ENCODE data around the gene SH3GLB1.
A peak's percentile ranks its signal among the peaks of the same experiment; 100 is the strongest.

The SH3GLB1 gene

DNA sequence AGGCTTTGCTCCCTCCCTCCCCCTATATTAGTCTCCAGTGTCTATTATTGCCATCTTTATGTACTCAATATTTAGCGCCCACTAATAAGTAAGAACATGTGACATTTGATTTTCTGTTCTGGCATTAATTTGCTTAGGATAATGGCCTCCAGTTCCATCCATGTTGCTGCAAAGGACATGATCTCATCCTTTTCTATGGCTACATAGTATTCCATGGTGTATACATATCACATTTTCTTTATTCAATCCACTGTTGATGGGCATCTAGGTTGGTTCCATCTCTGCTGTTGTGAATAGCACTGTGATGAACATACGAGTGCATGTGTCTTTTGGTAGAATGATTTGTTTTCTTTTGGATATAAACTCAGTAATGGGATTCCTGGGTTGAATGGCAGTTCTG is 61.3 kb downstream of the SH3GLB1 start:
- no peak for DNase-seq (ENCODE audit: low read depth)
- no peak overlapping the region for H3K4me3 ChIP-seq (ENCODE audit: low read depth, low read length)

DNA sequence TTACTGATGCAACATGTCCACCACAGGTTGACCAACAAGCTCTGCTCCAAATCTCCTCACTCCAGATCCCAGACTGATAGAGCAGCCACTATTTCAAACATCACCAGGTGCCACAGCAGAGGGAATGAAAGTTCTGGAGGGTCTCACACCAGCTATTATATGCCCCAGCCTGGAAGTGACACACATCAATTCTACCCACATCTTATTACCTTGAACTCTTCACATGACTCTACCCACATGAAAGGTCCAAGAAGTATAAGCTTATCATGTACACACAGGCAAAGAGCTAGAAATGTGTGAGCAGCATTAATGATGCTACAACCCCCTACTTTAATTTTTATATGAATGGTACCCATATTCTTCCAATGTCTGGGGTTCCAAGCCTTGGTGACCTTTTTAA is 64.2 kb downstream of the SH3GLB1 start:
- no peak for DNase-seq (ENCODE audit: low read depth)
- H3K4me3 ChIP-seq (ENCODE audit: low read depth, low read length) = no peak overlapping the region

DNA sequence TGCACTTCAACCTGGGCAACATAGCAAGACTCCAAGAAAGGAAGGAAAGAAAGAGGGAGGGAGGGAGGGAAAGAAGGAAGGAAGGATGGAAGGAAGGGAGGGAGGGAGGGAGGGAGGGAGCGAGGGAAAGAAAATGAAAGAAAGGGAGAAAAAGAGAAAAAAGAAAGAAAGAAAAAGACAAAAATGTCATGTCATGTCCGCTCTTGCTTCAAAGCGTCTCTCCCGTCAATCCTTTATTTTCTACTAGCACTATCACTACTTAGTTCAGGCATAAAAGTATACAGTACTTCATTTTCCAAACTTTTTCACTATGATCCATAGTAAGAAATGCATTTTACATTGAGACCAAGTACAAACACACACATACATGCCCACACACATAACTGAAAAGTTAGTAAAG is 64.7 kb downstream of the SH3GLB1 start:
- no peak for DNase-seq (ENCODE audit: low read depth)
- H3K4me3 ChIP-seq (ENCODE audit: low read depth, low read length) = no peak overlapping the region

DNA sequence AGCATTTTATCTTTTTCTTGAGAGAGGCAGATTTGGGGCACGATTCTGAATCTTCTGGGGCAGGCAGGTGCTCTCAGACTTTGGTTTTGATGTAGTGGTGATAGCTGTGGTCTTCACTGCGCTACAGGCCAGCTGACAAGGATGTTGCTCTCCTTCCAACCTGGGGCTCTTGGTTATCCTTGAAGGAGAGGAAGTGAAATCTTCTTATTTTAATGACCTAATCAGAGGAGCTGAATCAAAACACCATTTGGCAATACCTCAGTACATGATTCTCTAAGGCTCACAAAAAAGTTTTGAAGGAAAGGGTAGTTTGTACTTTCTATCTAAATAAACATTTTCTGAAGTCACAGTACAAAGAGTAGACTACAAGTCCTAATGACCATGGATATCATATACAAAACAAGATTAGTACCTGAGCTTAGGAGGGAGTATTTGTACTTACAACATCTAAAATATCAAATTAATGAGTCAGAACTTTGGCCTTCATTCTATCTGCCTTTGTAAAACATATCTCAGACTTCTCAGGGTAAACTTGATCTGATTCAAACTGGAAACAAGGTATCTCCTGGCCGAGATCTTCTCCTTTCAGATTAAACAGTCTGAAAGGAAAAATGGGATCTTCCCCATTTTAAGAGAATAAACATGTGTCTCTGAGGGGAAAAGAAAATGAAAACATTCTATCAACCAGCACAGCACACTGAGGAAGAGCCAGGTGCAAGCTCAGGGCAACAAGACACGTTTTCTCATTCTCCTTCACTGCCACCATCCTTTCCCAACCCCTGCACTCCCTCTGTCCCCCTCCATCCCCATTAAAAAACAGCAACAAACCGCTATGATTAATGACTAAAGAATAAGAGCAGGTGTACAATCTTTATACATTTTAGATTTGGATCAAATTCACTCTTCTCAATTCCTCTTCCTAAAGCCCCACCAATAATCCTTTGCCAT is 69.2 kb downstream of the SH3GLB1 start:
- DNase-seq (ENCODE audit: low read depth) = no peak
- no peak overlapping the region for H3K4me3 ChIP-seq (ENCODE audit: low read depth, low read length)

DNA sequence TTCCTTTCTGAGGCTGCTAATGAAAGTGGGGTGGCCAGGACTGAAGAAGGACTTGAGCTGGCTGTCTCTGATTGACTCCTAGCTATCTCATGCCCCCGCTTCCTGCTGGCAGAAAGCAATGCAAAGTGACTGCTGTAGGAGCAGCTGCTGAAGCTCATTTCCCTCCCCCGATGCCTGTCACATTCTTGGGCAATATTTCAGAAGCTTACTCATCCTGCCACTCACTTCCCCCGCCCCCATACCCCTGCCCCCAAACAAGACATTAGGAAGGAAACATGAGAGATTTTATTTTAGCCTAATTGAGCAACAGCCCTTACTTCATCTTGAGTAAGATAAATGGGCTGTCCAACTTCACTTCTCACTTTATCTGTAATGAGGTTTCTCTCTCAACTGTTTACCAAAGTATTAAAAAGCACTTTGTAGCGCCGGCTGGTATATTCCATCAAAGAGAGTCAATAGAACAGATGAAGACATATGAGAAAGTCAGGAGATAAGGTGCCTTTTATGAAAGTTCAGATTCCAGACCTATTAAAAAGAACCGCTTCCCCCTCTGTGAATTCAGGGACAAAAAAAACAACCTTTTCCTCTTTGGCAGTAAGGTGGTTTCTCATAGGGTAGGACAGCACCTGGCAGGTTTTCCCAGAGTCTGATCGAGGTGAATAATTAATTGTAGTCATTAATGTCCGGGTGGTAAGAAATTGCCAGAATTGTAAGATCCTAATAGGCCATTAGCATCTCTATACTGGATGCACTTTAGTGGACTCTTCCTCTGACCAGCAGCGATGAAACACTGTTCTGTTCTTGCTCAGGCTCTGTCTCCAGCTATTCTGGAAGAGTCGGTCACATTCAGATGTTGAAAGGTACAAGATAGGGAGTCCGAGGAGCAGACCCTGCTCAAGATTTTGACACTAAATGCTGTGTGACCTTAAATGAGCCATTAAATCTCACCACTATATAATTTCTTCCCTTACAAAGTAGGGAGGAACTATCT is 70.2 kb downstream of the SH3GLB1 start:
- peak; percentile 90 for DNase-seq (ENCODE audit: low read depth)
- no peak overlapping the region for H3K4me3 ChIP-seq (ENCODE audit: low read depth, low read length)

DNA sequence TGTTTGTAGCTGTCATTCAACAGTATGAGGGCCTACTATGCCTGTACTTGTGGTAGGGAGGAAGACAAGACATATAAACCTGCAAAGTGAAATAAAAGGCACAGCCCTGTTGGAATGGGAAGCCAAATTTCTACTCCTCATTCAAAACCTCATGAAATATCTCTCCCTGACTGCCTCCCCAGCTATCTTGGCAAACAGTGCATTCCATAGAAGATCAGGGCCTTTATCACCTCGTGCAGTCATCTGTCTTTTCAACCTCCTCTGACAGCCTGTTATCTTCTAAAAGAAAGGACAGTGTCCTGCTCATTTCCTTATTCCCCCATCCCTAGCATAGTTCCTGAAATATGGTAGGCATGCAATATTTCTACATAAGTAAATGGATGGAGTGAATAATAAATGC is 71.0 kb downstream of the SH3GLB1 start:
- no peak overlapping the region for H3K4me3 ChIP-seq (ENCODE audit: low read depth, low read length)
- no peak for DNase-seq (ENCODE audit: low read depth)

DNA sequence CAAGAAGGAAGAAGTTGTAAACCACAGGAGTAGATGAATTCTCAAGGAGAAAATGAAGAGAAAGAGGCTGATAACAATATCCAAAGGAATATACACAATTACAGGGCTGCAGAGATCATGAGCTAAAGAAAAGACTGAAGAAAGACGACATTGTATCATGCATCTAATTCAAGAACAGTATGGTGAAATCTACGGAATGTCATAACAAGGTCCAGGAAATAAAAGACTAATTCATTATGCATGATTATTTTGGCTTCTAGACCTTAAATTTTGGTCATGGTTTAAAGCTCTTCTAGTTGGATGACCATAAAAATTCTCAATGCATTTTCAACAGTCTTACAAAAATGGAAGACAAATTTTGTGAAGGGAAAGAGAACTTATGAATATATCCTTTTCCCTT is 71.7 kb downstream of the SH3GLB1 start:
- no peak overlapping the region for H3K4me3 ChIP-seq (ENCODE audit: low read depth, low read length)
- DNase-seq (ENCODE audit: low read depth) = no peak

DNA sequence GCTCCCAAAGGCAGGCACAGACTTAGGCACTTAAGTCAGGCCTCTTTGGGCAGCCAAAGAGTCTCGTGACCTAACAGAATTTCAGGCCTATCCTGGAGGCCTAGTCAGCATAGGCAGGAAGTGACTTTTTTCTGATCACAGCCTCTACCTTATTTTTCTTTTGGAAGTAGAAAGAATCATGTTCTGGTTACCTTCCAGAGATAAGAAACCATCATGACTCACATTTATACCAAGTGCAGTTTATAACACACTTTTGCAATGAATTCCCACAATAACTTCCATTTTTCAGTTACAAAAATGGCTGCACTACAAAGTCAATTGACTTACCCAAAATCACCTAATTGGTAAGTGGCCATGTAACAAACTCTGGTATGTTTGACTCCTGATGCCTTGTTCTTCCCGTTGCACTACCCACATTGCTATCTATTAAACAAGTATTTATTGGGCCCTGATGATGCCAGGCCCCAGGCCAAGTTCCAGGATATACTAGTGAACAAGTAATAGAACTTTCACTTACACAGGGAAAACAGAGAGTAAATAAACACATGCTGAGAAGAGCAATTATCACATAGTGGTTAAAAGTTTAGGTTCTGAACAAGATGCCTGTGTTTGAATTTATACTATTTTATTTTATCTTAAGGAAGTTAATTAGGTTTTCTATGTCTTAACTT is 74.3 kb downstream of the SH3GLB1 start:
- no peak overlapping the region for H3K4me3 ChIP-seq (ENCODE audit: low read depth, low read length)
- no peak for DNase-seq (ENCODE audit: low read depth)

DNA sequence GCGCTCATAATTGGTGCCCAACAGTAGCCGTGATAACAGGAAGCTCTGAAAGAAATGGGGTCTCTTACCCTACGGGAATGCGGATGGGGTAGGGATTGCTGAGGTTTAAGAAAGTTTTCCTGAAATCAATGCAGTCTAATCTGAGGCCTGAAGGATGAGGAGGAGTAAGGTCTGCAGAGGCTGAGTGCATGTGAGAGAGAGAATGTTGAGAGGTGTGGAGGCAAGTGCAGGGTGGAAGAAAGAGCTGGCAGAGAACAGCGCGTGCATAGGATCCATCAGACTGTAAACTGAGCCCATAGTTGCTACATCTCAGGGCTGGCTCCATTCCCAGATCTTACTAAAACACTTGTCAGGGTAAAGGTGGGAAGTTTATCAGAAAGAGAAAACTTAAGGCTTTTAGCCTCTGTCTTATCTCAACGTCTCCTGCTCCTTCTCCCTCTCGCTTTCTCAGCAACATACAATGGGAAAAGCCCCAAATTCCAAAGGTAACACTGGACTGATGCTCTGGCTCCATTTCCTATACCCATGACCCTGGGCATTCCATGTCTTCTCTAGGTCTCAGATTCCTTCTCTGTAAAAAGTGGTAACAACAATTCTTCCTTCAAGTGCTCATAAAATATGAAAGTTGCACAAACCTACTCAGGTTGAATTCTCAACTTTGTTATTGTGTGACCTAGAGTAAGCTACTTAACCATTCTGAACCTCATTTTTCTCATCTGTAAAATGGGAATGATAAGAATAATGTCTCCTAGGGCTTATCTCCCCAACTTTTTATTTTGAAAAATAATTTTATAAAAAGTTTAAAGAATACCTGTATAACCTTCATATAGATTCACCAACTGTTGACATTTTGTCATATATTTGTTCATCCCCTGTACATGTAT is 75.2 kb downstream of the SH3GLB1 start:
- peak; percentile 40 for DNase-seq (ENCODE audit: low read depth)
- no peak overlapping the region for H3K4me3 ChIP-seq (ENCODE audit: low read depth, low read length)

DNA sequence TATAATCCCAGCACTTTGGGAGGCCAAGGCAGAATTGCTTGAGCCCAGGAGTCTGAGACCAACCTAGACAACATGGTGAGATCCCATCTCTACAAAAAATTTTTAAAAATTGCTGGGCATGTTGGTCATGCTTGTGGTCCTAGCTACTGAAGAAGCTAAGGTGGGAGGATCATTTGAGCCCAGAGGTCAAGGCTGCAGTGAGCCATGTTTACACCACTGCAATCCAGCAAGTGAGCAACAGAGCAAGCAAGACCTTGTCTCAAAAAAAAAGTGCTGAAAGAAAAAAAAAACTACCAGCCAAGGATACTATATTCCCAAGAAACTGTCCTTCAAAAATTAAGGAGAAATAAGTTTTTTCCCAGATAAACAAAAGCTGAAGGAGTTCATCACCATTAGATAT is 78.1 kb downstream of the SH3GLB1 start:
- no peak overlapping the region for H3K4me3 ChIP-seq (ENCODE audit: low read depth, low read length)
- DNase-seq (ENCODE audit: low read depth) = no peak

DNA sequence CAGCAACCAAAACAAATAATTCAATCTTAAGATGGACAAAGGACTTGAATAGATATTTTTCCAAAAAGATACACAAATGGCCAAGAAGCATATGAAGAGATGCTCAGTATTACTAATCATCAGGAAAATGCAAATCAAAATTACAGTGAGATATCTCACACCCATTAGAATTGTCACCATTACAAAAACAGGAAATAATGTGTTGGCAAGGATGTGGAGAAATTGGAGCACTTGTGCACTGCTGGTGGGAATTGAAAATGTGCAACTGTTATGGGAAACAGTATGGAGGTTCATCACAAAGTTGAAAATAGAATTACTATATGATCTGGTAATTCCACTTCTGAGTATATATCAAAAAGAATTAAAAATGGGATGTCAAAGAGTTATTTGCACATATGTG is 83.2 kb downstream of the SH3GLB1 start:
- no peak for DNase-seq (ENCODE audit: low read depth)
- H3K4me3 ChIP-seq (ENCODE audit: low read depth, low read length) = no peak overlapping the region

DNA sequence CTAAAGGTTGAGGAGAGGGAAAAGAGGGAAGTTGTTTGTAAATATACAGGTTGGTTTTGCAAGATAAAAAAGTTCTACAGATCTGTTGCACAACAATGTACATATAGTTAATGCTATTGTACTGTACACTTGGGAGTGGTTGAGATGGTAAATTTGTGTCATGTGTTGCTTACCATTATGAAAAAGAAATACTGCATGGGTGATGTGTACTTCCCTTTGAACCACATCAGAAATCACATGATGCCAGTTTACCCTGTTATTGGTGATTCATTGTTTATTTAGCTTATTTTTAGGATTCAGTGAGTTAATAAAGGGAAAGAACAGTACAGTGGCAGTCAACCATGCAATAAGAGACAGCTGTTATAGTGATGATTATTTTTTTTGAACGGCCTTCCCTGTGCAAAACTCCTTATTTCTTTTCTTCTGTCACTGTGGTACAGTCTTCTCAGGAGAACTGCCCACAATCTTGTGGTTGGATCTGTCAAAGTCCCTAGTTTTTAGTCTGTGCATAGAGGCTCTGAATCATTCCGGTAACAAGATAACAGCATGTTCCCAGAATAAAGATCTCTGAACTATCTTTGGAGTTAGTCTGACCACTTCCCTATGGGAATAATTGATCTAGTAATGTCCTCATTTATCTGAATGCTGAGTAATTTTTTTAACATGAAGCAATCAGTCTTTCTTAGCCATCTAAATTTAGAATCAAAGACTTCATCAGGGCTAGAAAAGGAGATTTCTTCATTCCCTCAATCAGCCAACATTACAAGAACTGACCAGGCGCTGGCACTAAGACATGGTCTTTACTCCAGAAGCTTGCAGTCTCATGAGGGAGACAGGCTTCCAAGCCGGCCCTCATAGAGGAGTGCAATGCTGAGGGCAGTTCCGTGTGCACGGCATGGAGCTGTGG is 84.2 kb downstream of the SH3GLB1 start:
- peak; percentile 94 for DNase-seq (ENCODE audit: low read depth)
- no peak overlapping the region for H3K4me3 ChIP-seq (ENCODE audit: low read depth, low read length)

DNA sequence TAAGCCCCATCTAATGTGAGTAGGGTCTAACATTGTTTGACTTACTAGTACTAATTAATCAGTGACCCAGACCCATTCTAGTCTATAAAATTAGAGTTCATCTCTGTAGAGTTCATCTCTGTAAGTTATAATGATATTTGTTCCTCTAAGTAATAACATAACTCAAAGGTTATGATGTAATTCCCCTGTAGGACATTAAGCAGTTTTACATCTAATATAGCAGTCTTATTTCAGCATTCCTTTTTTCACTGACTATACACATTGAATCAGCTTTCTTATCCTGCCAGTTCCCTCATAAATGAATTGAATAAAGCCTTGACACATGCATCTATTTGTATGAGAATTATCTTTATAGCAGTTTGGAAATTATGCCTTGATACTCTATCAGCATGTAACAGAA is 90.9 kb downstream of the SH3GLB1 start:
- DNase-seq (ENCODE audit: low read depth) = no peak
- H3K4me3 ChIP-seq (ENCODE audit: low read depth, low read length) = no peak overlapping the region

Measured in skeletal muscle cell (primary cell).